Immature natural killer cell (primary cell): ENCODE results near the gene MGME1. TPM values are rescaled to one million over a fixed set of nuclear protein-coding genes. Genes with fewer than 3 reads are reported as not detected.

Experiments
- DNase-seq, 3 donors: peaks; one replicate each; pipeline ENCODE4 v3.0.0; 2022; ENCODE audit warnings: mixed read lengths in 1 of 3
- H3K27ac Mint-ChIP-seq, 6 donors: one replicate each; pipeline ENCODE4 v1.8.0; 2020; ENCODE audit warnings: mixed read lengths in 6 of 6, mild to moderate bottlenecking in 5 of 6, inconsistent platforms in 4 of 6, moderate library complexity in 3 of 6
- H3K27me3 Mint-ChIP-seq, 3 donors: one replicate each; pipeline ENCODE4 v1.8.0; 2020 to 2021; ENCODE audit warnings: low read depth in 3 of 3, mild to moderate bottlenecking in 3 of 3, mixed read lengths in 3 of 3, moderate library complexity in 3 of 3, inconsistent platforms in 1 of 3
- H3K36me3 Mint-ChIP-seq, 3 donors: one replicate each; pipeline ENCODE4 v1.8.0; 2020; ENCODE audit warnings: mixed read lengths in 3 of 3, inconsistent platforms in 2 of 3, mild to moderate bottlenecking in 2 of 3
- H3K4me1 Mint-ChIP-seq, 2 donors: one replicate each; pipeline ENCODE4 v1.8.0; 2020; ENCODE audit warnings: inconsistent platforms in 2 of 2, mild to moderate bottlenecking in 2 of 2, mixed read lengths in 2 of 2, moderate library complexity in 1 of 2
- H3K4me3 Mint-ChIP-seq, 5 donors: one replicate each; pipeline ENCODE4 v1.8.0; 2020; ENCODE audit warnings: mild to moderate bottlenecking in 5 of 5, mixed read lengths in 5 of 5, inconsistent platforms in 3 of 5, moderate library complexity in 3 of 5
- H3K9me3 Mint-ChIP-seq, 6 donors: one replicate each; pipeline ENCODE4 v1.8.0; 2020; ENCODE audit warnings: mild to moderate bottlenecking in 6 of 6, mixed read lengths in 6 of 6, inconsistent platforms in 4 of 6, moderate library complexity in 3 of 6
- polyA plus RNA-seq, 3 donors: library from polyadenylated mRNA; unstranded; fragments of 300-500 nt; fragmentation: Illumina TruSeq; gene quantifications; one replicate each; pipeline ENCODE4 v1.2.3, GENCODE V29; 2021

MGME1 gene
- polyA plus RNA-seq, 3 donors from 2014 or later, result 2.9 to 19.9 (median 19.2) TPM

DNA sequence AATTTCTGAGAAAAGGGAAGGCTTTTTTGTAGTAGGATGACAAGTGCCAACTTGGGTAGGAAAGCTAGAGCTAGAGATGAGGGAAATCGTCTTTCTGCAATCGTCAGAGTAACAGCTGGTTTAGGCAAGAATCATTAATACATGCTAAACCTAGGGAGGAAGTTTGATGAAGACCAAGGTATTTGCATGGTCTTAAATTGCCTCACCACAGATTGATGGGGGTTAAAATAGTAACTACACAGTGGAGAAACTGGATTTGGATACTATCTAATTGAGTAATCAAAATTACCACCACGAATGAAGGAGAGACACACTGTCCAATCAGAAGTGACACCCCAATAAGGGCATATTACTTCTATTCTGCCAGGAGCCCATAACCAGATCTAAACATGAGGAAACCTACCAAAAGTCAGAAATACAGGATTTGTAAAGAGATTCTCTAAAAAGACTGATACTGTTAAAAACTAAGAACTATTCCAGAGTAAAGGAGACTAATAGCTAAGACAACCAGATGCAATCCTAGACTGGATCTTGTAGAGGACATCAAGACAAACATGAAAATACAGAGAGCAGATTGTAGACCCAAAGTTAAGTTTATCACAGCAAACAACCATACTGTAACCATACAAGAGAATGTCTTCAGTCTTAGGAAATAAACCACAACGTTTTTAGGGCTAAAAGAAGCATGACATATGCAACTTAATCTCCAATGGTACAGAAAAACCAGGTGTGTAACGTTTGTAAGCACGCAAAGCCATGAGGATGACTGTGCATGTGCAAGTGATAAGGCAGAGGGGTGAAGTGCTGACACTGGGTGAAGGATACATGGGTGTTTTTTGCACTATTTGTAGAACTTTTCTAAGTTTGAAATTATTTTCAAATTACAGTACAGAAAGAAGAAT is 22.0 kb upstream of the MGME1 start:
- H3K36me3 Mint-ChIP-seq, result peaks cover 40 to 75% (median 53%) of the 10 kb centered on the region in 3 donors
- H3K27ac Mint-ChIP-seq, result peak overlapping the region in 2 of 6 donors; percentile 41 to 62
- no peaks in the 10 kb centered on the region for H3K27me3 Mint-ChIP-seq

DNA sequence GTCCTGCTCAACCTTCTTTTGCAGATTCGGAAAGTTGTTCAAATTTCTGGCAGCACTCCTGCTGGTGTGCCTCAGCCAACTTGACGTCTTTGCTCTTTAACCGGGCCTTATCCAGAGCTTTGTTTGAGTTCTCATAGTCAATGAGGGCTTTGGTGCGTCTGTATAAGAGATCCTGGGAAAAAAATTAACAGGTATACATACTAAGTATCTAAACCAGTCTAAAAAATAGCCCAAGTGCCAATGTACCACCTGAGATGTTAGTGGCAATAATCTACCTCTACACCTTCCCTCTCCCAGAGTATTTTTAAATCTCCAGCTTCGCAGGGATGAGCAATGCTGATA is 21.4 kb upstream of the MGME1 start:
- peaks cover 40 to 72% (median 49%) of the 10 kb centered on the region in 3 donors for H3K36me3 Mint-ChIP-seq
- H3K9me3 Mint-ChIP-seq, result no peaks in the 10 kb centered on the region
- no peaks in the 10 kb centered on the region for H3K27me3 Mint-ChIP-seq
- no peak overlapping the region for H3K27ac Mint-ChIP-seq
- H3K4me3 Mint-ChIP-seq, result no peak overlapping the region
- peaks cover 0 to 1% of the 10 kb centered on the region in 2 donors for H3K4me1 Mint-ChIP-seq
- DNase-seq, result no peak

More for the DNA sequence above, 22.0 kb upstream of the MGME1 start:
- Mint-ChIP-seq H3K4me3 (no peak overlapping the region), H3K9me3 (no peaks in the 10 kb centered on the region), H3K4me1 (no peaks in the 10 kb centered on the region)
- DNase-seq, result no peak

DNA sequence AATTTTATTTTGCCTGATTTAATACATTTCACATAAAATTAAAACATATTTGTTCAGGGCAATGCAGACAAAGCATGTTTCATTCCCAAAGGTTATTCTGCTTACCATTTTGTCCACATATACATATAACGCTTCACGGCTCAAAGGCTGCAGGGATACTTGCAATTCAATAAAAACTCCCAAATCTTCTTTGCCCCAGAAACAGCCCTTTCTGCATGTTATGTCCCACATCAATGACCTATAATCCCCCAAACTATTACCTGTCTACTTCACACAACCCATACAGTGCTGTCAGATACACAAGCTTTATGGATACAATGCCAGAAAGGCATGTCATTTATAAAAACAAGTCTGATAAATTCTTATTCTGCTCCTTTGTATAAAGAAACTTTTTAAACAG is 20.4 kb upstream of the MGME1 start:
- Mint-ChIP-seq H3K9me3 (no peaks in the 10 kb centered on the region), H3K36me3 (peaks cover 42 to 74% (median 47%) of the 10 kb centered on the region in 3 donors), H3K4me1 (peaks cover 2 to 9% of the 10 kb centered on the region in 2 donors), H3K4me3 (no peak overlapping the region), H3K27ac (peak overlapping the region in 2 of 6 donors; percentile 1 to 70), H3K27me3 (no peaks in the 10 kb centered on the region)
- DNase-seq, result no peak

DNA sequence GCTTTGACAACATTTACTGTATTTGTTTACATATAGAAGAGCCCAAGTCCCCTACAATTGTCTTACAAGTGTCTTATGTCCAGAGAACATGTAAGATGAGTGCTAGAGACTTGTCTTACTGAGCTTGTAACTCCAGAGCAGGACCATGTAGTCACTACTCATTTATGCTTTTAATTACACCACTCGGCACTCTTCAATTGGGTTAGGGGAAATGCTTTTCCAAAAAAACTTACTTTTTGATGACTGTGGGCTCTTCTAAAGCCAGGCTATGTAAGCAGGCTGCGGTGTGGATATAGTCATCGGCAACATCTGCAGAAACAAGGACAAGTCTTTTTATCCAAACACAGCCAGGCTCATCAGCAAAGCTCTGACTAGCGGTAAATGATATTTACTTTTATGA is 18.9 kb upstream of the MGME1 start:
- Mint-ChIP-seq H3K9me3 (no peaks in the 10 kb centered on the region), H3K27me3 (no peaks in the 10 kb centered on the region), H3K36me3 (peaks cover 44 to 75% (median 46%) of the 10 kb centered on the region in 3 donors), H3K4me1 (peaks cover 4 to 20% of the 10 kb centered on the region in 2 donors), H3K4me3 (no peak overlapping the region), H3K27ac (peak overlapping the region in 2 of 6 donors; percentile 24 to 58)
- DNase-seq, result no peak

DNA sequence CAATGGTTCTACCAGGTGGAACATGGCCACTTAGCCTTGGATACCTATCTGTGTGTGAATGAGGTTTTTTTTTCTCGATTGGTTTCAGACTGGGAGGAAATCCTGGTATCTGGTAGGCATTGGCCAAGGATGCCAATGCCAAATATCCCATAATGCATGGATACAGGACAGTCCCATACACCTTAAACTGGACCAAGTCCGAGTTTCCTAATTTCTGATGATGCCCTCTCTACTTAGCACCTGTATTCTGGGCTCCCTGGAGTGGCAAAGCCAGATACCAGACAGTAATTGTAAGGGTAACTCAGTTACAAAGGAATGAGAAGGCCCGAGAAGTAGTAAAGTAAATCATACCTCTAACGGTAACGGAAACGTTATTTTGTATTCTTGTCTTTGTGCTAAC is 18.1 kb upstream of the MGME1 start:
- H3K4me1 Mint-ChIP-seq, result peaks cover 11 to 28% of the 10 kb centered on the region in 2 donors

DNA sequence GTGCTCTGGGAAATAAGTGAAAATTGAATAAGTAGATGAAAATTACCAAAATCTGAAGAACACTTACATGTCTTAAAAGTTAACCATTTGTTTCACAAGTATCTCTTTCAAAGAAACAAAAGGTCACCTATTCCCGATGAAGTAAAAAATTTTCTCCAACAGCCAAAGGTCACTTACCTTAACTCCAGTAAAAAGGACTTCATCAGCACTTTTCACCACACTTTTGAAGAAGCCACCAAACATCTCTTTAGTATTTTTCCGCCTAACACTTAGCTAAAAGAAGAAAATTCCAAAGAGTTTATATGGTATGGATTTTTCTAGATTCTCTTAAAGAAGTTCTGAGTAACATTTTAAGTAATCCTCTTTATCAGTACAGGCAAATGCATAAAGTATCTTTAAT is 17.5 kb upstream of the MGME1 start:
- no peak overlapping the region for H3K4me3 Mint-ChIP-seq
- peaks cover 43 to 83% (median 52%) of the 10 kb centered on the region in 3 donors for H3K36me3 Mint-ChIP-seq
- H3K4me1 Mint-ChIP-seq, result peaks cover 18 to 34% of the 10 kb centered on the region in 2 donors
- no peaks in the 10 kb centered on the region for H3K27me3 Mint-ChIP-seq
- no peak for DNase-seq
- H3K9me3 Mint-ChIP-seq, result no peaks in the 10 kb centered on the region
- no peak overlapping the region for H3K27ac Mint-ChIP-seq

More for the DNA sequence above, 18.1 kb upstream of the MGME1 start:
- Mint-ChIP-seq H3K36me3 (peaks cover 47 to 80% (median 48%) of the 10 kb centered on the region in 3 donors), H3K27ac (no peak overlapping the region), H3K4me3 (no peak overlapping the region), H3K27me3 (no peaks in the 10 kb centered on the region), H3K9me3 (no peaks in the 10 kb centered on the region)
- no peak for DNase-seq

DNA sequence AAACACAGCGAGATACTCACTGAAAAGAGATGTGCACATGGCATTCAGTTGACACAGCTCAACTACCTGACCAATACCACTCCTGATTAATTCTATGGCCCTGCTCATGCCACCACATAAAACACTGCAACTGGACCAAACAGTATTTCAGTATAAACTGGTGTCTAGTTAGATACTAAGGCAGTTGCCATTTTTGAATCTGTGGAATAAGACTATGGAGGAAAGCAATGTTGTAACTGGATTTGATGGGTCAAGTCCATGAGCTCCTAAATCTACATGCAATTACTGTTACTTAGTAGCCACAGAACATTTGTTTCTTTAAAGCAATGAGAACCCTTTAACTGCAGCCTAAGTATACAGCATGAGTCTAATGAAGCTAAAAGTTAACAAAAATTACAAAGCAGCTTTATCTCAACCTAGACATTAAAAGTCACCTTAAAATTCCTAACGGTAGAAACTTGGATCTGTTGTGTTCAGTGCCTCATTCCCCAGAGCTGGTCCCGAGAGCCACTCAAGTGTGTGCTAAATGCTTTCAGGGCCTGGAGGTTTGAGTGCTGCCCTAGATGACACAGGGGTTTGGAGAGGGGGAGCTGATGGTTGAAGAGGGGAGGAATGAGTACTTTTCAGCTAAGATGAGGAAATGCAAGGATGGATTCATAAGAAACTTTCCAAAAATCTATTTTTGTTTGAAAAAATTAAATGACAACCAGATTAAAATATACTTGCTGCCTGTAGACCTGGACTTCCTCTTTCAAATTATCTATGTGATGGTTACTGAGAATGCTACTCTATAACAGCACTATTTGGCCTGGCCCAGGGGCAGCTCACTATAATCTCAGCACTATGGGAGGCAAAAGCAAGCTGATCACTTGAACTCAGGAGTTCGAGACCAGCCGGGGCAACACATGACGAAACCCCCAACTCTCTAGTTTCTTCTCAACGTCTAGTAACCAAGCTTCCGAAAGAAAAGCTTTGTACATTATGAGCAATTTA is 15.8 kb upstream of the MGME1 start:
- Mint-ChIP-seq H3K4me3 (no peak overlapping the region), H3K27ac (peak overlapping the region in 5 of 6 donors; percentile 16 to 84 (median 69)), H3K9me3 (no peaks in the 10 kb centered on the region), H3K27me3 (no peaks in the 10 kb centered on the region), H3K36me3 (peaks cover 39 to 66% (median 39%) of the 10 kb centered on the region in 3 donors), H3K4me1 (peaks cover 30 to 48% of the 10 kb centered on the region in 2 donors)
- DNase-seq, result no peak

DNA sequence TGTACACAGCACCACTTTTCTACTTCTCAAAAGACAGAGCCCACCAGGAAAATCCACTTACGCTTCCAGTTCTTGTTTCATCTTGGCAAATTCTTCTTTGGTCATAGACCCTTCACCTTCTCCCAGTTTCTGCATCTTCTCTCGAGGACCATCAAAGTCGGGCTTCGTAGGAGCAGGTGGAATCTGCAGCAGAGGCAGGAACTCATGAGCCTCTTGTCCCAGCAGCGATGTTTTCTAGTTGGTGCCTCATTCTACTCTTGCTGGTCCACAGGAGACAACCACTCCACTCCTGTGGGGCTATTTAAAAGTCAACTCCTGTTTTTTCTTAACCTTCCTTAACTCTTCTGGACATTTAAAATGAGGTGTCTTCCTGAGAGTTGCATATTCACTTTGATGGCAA is 14.9 kb upstream of the MGME1 start:
- Mint-ChIP-seq H3K4me1 (peaks cover 39 to 57% of the 10 kb centered on the region in 2 donors), H3K27ac (peak overlapping the region in 3 of 6 donors; percentile 20 to 59 (median 35)), H3K36me3 (peaks cover 30 to 57% (median 33%) of the 10 kb centered on the region in 3 donors), H3K27me3 (no peaks in the 10 kb centered on the region), H3K4me3 (no peak overlapping the region), H3K9me3 (no peaks in the 10 kb centered on the region)
- DNase-seq, result no peak

DNA sequence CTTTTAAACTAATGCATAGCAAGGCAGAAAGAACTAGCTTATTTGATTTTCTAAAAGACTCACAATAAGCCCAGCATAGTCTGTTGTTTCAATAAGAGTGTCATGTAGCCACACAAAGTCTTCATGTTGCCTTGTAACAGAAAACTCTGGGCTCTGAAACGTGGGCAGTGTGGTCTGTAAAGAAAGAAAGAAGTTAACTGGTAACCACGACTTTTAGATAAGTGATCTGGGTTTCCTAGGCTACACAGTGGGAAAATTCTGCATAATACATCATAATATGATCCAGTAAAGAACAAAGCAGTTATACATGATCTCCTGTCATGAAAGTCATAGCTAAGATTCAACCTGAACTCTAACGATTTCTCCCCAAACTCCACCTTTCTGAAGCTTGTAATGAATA is 13.5 kb upstream of the MGME1 start:
- Mint-ChIP-seq H3K9me3 (no peaks in the 10 kb centered on the region), H3K4me3 (no peak overlapping the region), H3K27me3 (no peaks in the 10 kb centered on the region), H3K27ac (peak overlapping the region; percentile 22 to 62 (median 46)), H3K36me3 (peaks cover 21 to 43% (median 25%) of the 10 kb centered on the region in 3 donors), H3K4me1 (peaks cover 53 to 69% of the 10 kb centered on the region in 2 donors)
- DNase-seq, result no peak

DNA sequence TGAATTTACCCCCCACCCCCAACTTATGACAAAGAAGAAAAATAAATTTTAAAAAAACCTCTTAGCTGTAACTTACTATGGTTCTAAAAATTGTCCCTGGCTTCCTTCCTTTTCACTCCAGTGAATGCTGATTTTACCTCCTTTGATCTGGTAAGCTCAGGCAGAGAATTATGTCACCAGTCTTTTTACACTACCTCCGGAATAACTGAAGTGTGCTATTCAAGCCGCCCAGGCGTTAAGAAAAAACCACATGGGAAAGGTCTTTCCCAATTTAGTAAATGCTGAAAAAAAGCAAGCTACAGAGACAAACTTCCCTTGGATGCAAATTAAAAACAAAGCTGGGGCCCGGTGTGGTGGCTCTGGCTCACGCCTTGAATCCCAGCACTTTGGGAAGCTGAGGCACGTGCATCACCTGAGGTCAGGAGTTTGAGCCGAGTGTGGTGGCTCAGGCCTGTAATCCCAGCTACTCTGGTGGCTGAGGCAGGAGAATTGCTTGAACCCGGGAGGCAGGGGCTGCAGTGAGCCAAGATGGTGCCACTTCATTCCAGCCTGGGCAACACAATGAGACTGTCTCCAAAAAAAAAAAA is 12.6 kb upstream of the MGME1 start:
- H3K9me3 Mint-ChIP-seq, result no peaks in the 10 kb centered on the region
- H3K4me3 Mint-ChIP-seq, result no peak overlapping the region
- H3K4me1 Mint-ChIP-seq, result peaks cover 60 to 76% of the 10 kb centered on the region in 2 donors
- H3K27ac Mint-ChIP-seq, result peak overlapping the region in 2 of 6 donors; percentile 49 to 62
- DNase-seq, result no peak
- H3K27me3 Mint-ChIP-seq, result no peaks in the 10 kb centered on the region
- peaks cover 15 to 37% (median 21%) of the 10 kb centered on the region in 3 donors for H3K36me3 Mint-ChIP-seq

DNA sequence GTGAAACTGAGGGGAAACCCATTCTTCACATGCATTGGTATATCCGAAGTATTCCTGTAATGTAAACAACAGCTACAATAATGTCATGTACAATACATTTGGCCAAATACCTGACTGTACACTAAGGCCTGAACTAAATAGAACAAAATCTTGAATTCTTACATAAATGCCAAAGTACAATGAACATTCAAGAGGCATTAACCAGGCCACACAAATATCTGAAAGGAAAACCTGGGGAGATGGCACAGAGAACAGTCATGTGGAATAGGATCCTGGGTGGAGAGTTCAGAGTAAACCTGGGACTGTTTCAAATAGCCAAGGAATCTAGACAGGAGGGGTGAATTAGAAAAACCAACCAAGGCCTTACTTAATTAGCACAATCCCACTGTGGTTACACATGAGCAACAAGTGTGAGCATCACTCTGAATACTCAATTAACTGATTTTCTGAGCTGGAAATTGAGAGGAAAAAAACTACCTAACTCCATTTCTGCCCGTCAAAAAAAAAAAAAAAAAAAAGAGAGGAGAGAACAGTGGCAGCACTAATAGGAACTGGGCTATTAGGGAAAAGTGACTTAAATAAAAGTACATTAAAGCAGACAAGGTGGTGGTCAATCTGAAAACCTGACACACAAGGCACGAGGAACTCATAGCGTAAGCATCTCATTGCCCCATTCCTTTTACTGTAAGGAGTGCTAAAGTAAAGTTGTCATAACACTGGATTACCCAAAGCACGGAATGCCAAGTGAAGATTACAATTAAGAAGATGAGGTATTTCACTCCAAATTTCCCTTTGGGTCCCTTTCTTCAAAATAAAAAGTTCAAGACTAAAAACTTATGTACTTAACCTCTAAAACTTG is 11.1 kb upstream of the MGME1 start:
- H3K4me1 Mint-ChIP-seq, result peaks cover 75 to 87% of the 10 kb centered on the region in 2 donors
- peaks cover 14 to 31% (median 21%) of the 10 kb centered on the region in 3 donors for H3K36me3 Mint-ChIP-seq
- DNase-seq, result no peak
- H3K27me3 Mint-ChIP-seq, result no peaks in the 10 kb centered on the region
- peak overlapping the region in 3 of 5 donors; percentile 6 to 18 (median 8) for H3K4me3 Mint-ChIP-seq
- H3K27ac Mint-ChIP-seq, result peak overlapping the region; percentile 47 to 88 (median 69)
- no peaks in the 10 kb centered on the region for H3K9me3 Mint-ChIP-seq

DNA sequence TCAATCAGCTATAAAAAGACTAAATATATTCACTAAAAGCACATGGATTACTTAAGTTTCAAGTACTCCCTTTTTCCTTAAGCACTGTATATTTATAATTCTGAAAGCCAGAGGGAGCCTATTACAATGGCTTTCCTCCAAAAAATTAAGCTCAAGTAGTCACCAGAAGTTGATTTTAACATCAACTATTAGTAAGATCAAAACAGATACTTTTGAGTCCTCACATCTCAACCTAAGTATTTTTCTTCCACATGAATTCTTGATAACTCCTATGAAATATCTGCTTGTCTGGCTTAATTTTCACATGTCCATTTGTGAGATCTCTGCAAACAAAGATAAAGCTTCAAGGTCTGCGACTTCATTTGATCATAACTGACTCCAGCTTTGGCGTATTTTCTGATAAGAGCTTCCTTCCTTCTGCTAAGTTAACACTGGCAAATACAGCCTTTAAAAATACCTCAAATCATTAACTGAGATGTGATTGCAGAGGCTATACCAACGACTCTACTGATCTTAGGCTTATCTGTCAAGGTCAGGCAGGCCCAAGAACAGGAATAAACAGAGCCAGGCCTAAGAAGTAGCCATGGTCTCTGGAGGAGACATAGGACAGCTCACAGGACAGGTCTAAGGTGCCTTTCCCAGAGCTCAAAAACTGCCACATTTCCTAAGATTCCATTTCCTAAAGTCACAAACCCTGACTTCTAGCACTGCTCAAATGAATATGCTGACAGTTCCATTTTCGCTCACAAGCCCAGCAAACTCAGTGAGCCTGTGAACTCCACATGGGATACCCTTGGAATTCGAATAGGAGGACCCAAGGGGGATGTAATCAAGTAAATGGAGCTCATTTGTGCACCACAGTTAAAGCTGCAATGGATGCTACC is 10.2 kb upstream of the MGME1 start:
- no peak for DNase-seq
- no peaks in the 10 kb centered on the region for H3K9me3 Mint-ChIP-seq
- peak overlapping the region; percentile 47 to 90 (median 83) for H3K27ac Mint-ChIP-seq
- H3K4me1 Mint-ChIP-seq, result peaks cover 82 to 89% of the 10 kb centered on the region in 2 donors
- peak overlapping the region in 2 of 5 donors; percentile 7 to 51 for H3K4me3 Mint-ChIP-seq
- no peaks in the 10 kb centered on the region for H3K27me3 Mint-ChIP-seq
- H3K36me3 Mint-ChIP-seq, result peaks cover 14 to 23% (median 17%) of the 10 kb centered on the region in 3 donors
